ENCODE results near the gene BCL2L14. TPM values are rescaled to one million over a fixed set of nuclear protein-coding genes. Genes with fewer than 3 reads are reported as not detected.

The BCL2L14 gene
- polyA plus RNA-seq, 2 of the 4 experiments (the other 2 are of a cell fraction): 0.06 TPM; not detected in 1

- H3K27ac ChIP-seq: no peak overlapping the region
- no peak for DNase-seq (ENCODE audit: low read depth in 1 of 2, low spot score in 1 of 2)
- ATAC-seq: no peak
- ChIA-PET CTCF (interaction anchor here (2.3 to 9.8 kb wide), 2 partner anchors 251 to 254 kb away, joined by 17 to 214 read pairs; no protein-coding TSS in a partner anchor), POLR2A (no interaction called here)
- H3K4me1 ChIP-seq: peaks cover 14% of the 10 kb centered on the region
- no peaks in the 10 kb centered on the region for H3K9me3 ChIP-seq
- 80% methylated on average over 5 of the region's 5 CpGs for WGBS (ENCODE audit: missing lambda C conversion rate)
- FAIRE-seq: no peak
- no peak overlapping the region for H3K4me2 ChIP-seq
- no peak for TF ChIP-seq ZFP36 (IDR thresholded peaks at IDR 0.05; ENCODE audit: borderline replicate concordance, partially characterized antibody)
- TF ChIP-seq HOXB5 (CRISPR knock-in tag; IDR thresholded peaks at IDR 0.05): no peak
- TF ChIP-seq MAFK (IDR thresholded peaks at IDR 0.05; ENCODE audit: partially characterized antibody): no peak
- no peak for TF ChIP-seq RCOR1 (IDR thresholded peaks at IDR 0.05; ENCODE audit: low read depth, low read length)
- no peak for TF ChIP-seq HES2 (IDR thresholded peaks at IDR 0.05)
- no peak for TF ChIP-seq POLR2A (IDR thresholded peaks at IDR 0.05; ENCODE audit: low read length)
- no peak for TF ChIP-seq HOXB13 (CRISPR knock-in tag; IDR thresholded peaks at IDR 0.05; ENCODE audit: low read depth)
- no peak for TF ChIP-seq ELK1 (IDR thresholded peaks at IDR 0.05; ENCODE audit: low read depth, low read length)
- TF ChIP-seq JUN (IDR thresholded peaks at IDR 0.05): no peak
- H3K4me3 ChIP-seq: no peak overlapping the region
Observed at GRCh38 chr12:12079291-12079690, 8.6 kb downstream of the BCL2L14 start.

GRCh38 chr12:12081836-12082497 lies 11.2 kb downstream of the BCL2L14 start:
- DNase-seq (ENCODE audit: low read depth in 1 of 2, low spot score in 1 of 2): peak; percentile 73 to 78
- POLR2A ChIA-PET: interaction anchor here (1.4 kb wide), 1 partner anchor 185 kb away, joined by 8 read pairs; the partner anchor contains the start of gene LRP6
- WGBS (ENCODE audit: missing lambda C conversion rate): 33% methylated on average over 3 of the region's 3 CpGs
- H3K4me1 ChIP-seq: peaks cover 14% of the 10 kb centered on the region
- TF ChIP-seq USF2 (IDR thresholded peaks at IDR 0.05) (no peak), HOXA7 (CRISPR knock-in tag; IDR thresholded peaks at IDR 0.05) (no peak), HOXB5 (CRISPR knock-in tag; IDR thresholded peaks at IDR 0.05) (no peak), BHLHE40 (IDR thresholded peaks at IDR 0.05; ENCODE audit: low read depth, low read length) (no peak), CBX8 (IDR thresholded peaks at IDR 0.05) (no peak), MAX (IDR thresholded peaks at IDR 0.05) (0 out of 2 replicates have a peak, but pooled peaks have one; percentile 21), RAD21 (conservative IDR thresholded peaks at IDR 0.05 in 1 of 2, IDR thresholded peaks at IDR 0.05 in 1 of 2) (peak; percentile 88 to 89), ZFP36 (IDR thresholded peaks at IDR 0.05; ENCODE audit: borderline replicate concordance, partially characterized antibody) (no peak), SMC3 (IDR thresholded peaks at IDR 0.05) (peak; percentile 83), HDAC2 (IDR thresholded peaks at IDR 0.05) (no peak), RNF2 (IDR thresholded peaks at IDR 0.05; ENCODE audit: borderline replicate concordance, low read depth) (no peak), POLR2AphosphoS2 (conservative IDR thresholded peaks at IDR 0.05; ENCODE audit: low read length) (no peak), RARB (CRISPR knock-in tag; IDR thresholded peaks at IDR 0.05) (no peak), ATOH8 (CRISPR knock-in tag; IDR thresholded peaks at IDR 0.05; ENCODE audit: low read depth) (no peak), CTCF (IDR thresholded peaks at IDR 0.05) (peak; percentile 75), NPAS2 (CRISPR knock-in tag; IDR thresholded peaks at IDR 0.05; ENCODE audit: borderline replicate concordance) (no peak), NFE2L2 (conservative IDR thresholded peaks at IDR 0.05; ENCODE audit: low read length) (no peak), FOSB (CRISPR knock-in tag; IDR thresholded peaks at IDR 0.05) (no peak), HOXB13 (CRISPR knock-in tag; IDR thresholded peaks at IDR 0.05; ENCODE audit: low read depth) (no peak), HEYL (CRISPR knock-in tag; IDR thresholded peaks at IDR 0.05) (no peak), EP300 (IDR thresholded peaks at IDR 0.05) (no peak)
- H3K27ac ChIP-seq: peak overlapping the region; percentile 55 to 85
- no peak overlapping the region for H3K4me3 ChIP-seq
- peak overlapping the region; percentile 13 for H3K4me2 ChIP-seq
- CTCF ChIA-PET: interaction anchor here (0.6 to 9.8 kb wide), 25 partner anchors 10 to 632 kb away, joined by 3 to 214 read pairs (median 4); partner anchors contain the start of genes BCL2L14 and BORCS5
- no peak for FAIRE-seq
- peak; percentile 88 to 90 for ATAC-seq
- H3K9me3 ChIP-seq: no peaks in the 10 kb centered on the region
